ENCODE measurements around the gene ZSCAN2. TPM values are rescaled to one million over a fixed set of nuclear protein-coding genes. Genes with fewer than 3 reads are reported as not detected.
"Not testable (repeated sequence)": the region's sequence is repeated elsewhere in the genome, so short reads cannot be mapped to it uniquely, and the experiment has no call there.

ZSCAN2 gene
- 12.1 TPM for polyA plus RNA-seq
- long read RNA-seq, donor 1, partial matches to known transcripts, result 0 of 1 reads
- long read RNA-seq, donor 1, other reads (novel, unspliced or antisense), result 0 of 1 reads
- long read RNA-seq, donor 2, partial matches to known transcripts, result 0 of 1 reads
- long read RNA-seq, donor 2, other reads (novel, unspliced or antisense), result 0 of 1 reads
- long read RNA-seq, donor 3, result 0 reads
- long read RNA-seq, donor 4, result 0 reads
- long read RNA-seq, donor 5, partial matches to known transcripts, result 0 of 2 reads
- long read RNA-seq, donor 5, other reads (novel, unspliced or antisense), result 0 of 2 reads
- long read RNA-seq, donor 6, partial matches to known transcripts, result 0 of 3 reads
- long read RNA-seq, donor 6, other reads (novel, unspliced or antisense), result 0 of 3 reads
- long read RNA-seq, donor 7, partial matches to known transcripts, result 0 of 2 reads
- long read RNA-seq, donor 7, other reads (novel, unspliced or antisense), result 0 of 2 reads
- long read RNA-seq, donor 8, partial matches to known transcripts, result 0 of 5 reads
- long read RNA-seq, donor 8, other reads (novel, unspliced or antisense), result 0 of 5 reads
- long read RNA-seq, donor 9, partial matches to known transcripts, result 0 of 3 reads
- long read RNA-seq, donor 9, other reads (novel, unspliced or antisense), result 0 of 3 reads
- long read RNA-seq, donor 10, partial matches to known transcripts, result 0 of 4 reads
- long read RNA-seq, donor 10, other reads (novel, unspliced or antisense), result 0 of 4 reads
- long read RNA-seq, donor 11, partial matches to known transcripts, result 0 of 3 reads
- long read RNA-seq, donor 11, other reads (novel, unspliced or antisense), result 0 of 3 reads

DNA sequence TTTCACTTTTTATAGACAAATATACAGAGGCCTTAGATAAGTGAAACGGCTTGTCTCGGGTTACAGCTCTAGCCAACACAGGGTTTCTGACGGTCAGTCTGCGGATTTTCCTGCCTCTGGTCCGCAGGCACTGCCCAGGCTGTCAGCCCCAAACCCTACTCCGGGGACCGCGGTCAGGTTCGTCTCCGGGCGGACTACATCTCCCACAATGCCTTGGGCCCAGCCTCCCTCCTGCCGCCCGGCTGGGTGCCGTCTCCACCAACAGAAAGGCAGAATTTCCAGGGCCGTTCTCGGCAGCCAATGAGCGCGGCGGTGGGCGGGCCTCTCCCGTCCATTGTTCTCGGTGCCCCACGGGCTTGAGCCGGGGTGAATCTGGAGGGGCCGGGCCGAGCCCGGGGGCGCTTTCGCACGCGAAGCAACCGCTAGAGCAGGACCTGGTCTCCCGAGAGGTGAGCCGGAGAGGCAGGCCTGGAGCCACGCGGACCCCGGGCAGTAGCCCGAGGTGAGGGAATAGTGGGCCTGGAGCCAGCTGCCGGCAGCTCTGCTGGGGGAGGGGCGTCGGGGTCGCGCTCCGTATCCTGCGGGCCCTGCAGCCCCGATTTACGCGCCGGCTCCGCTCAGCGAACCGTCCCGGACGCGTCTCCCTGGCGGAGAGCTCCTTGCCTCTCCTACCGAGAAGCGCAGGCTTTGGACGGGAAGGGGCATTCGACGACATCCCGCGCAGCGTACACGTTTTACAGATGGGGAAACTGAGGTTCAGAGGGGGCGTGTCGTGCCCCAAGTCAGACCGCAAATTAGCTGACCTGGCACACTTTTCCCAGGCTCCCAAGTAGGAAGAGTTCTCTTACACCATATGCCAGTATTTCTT is at the start of gene ZSCAN2:
Gene ZSCAN2 (plus strand): TSS at position 323 of the 868 bp plus-strand sequence. CDS start 2,919 bp downstream, outside the sequence.
- H3K27ac ChIP-seq (ENCODE audit: low read length), result peak within 1 kb of the TSS; percentile 54
- peak; percentile 92 to 96 for DNase-seq
- H3K4me3 ChIP-seq (ENCODE audit: low read length), result peak within 1 kb of the TSS; percentile 98
- peaks cover 19% of the 10 kb centered on the region for H3K36me3 ChIP-seq (ENCODE audit: control insufficient read depth, insufficient read depth, low read length)
- H3K9me3 ChIP-seq (ENCODE audit: control insufficient read depth, low read depth, low read length), result no peaks in the 10 kb centered on the region
- H3K4me1 ChIP-seq (ENCODE audit: control insufficient read depth, insufficient read depth, low read length), result peaks cover 13% of the 10 kb centered on the region
- no peaks in the 10 kb centered on the region for H3K27me3 ChIP-seq (ENCODE audit: control insufficient read depth, insufficient read depth, low read length)
- WGBS (ENCODE audit: insufficient coverage, low lambda C conversion rate), result no CpG with 5 or more reads among the region's 68 CpGs

DNA sequence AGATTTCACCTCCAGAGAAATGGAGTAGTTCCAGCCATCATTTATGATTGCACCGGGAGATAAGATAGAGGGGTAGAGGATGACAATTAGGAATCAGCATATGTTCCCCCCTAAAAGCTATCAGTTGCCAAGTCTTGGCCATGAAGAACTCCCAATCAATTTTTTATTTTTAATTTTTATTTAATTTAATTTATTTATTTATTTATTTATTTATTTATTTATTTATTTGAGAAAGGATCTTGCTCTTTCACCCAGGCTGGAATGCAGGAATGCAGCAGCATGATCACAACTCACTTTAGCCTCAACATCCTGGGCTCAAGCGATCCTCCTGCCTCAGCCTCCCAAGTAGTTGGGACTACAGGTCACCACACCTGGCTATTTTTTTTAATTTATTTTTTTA is 49.2 kb upstream of the ZSCAN2 start:
- H3K4me1 ChIP-seq (ENCODE audit: control insufficient read depth, insufficient read depth, low read length); H3K36me3 ChIP-seq (ENCODE audit: control insufficient read depth, insufficient read depth, low read length); H3K9me3 ChIP-seq (ENCODE audit: control insufficient read depth, low read depth, low read length); DNase-seq; H3K4me3 ChIP-seq (ENCODE audit: low read length); H3K27ac ChIP-seq (ENCODE audit: low read length); H3K27me3 ChIP-seq (ENCODE audit: control insufficient read depth, insufficient read depth, low read length): not testable (repeated sequence)
- no CpG with 5 or more reads among the region's 2 CpGs for WGBS (ENCODE audit: insufficient coverage, low lambda C conversion rate)

DNA sequence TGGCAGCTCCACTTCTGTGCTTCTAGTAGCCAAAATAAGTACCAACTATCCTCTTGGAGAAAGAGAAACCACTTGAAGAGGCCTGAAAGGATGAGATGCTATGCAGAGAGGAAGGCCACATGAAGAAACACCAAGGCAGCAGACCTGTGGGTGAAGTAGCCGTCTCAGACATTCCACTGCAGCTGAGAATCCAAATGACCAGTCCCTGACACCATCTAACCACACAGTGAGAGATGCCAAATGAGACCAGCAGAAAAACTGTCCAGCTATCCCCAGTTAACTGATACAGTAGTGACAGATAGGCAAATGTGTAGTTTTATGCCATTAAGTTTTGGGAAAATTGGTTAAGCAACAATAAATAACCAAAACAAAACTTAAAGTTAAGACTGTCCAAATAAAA is 47.9 kb upstream of the ZSCAN2 start:
- H3K9me3 ChIP-seq (ENCODE audit: control insufficient read depth, low read depth, low read length), result no peaks in the 10 kb centered on the region
- WGBS (ENCODE audit: insufficient coverage, low lambda C conversion rate), result no CpG with 5 or more reads among the region's 1 CpG
- peaks cover 3% of the 10 kb centered on the region for H3K4me1 ChIP-seq (ENCODE audit: control insufficient read depth, insufficient read depth, low read length)
- no peak overlapping the region for H3K4me3 ChIP-seq (ENCODE audit: low read length)
- H3K36me3 ChIP-seq (ENCODE audit: control insufficient read depth, insufficient read depth, low read length), result peaks cover 6% of the 10 kb centered on the region
- no peak for DNase-seq
- no peaks in the 10 kb centered on the region for H3K27me3 ChIP-seq (ENCODE audit: control insufficient read depth, insufficient read depth, low read length)
- no peak overlapping the region for H3K27ac ChIP-seq (ENCODE audit: low read length)

DNA sequence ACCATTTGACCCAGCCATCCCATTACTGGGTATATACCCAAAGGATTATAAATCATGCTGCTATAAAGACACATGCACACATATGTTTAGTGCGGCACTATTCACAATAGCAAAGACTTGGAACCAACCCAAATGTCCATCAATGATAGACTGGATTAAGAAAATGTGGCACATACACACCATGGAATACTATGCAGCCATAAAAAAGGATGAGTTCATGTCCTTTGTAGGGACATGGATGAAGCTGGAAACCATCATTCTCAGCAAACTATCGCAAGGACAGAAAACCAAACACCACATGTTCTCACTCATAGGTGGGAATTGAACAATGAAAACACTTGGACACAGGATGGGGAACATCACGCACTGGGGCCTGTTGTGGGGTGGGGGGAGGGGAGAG is 44.1 kb upstream of the ZSCAN2 start:
- not testable (repeated sequence) for H3K4me1 ChIP-seq (ENCODE audit: control insufficient read depth, insufficient read depth, low read length); H3K27ac ChIP-seq (ENCODE audit: low read length); H3K36me3 ChIP-seq (ENCODE audit: control insufficient read depth, insufficient read depth, low read length); H3K9me3 ChIP-seq (ENCODE audit: control insufficient read depth, low read depth, low read length); H3K27me3 ChIP-seq (ENCODE audit: control insufficient read depth, insufficient read depth, low read length); H3K4me3 ChIP-seq (ENCODE audit: low read length); DNase-seq
- no CpG with 5 or more reads among the region's 3 CpGs for WGBS (ENCODE audit: insufficient coverage, low lambda C conversion rate)

DNA sequence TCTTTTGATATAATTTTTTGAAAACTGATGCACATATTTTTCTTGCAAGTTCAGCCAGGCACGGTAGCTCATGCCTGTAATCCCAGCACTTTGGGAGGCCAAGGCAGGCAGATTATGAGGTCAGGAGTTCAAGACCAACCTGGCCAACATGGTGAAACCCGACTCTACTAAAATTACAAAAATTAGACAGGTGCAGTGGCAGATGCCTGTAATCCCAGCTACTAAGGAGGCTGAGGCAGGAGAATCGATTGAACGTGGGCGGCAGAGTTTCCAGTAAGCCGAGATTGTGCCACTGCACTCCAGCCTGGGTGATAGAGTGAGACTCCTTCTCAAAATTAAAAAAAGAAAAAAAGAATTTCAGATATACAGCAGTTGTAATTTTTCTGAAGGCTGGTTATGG is 32.8 kb upstream of the ZSCAN2 start:
- H3K27ac ChIP-seq (ENCODE audit: low read length); H3K27me3 ChIP-seq (ENCODE audit: control insufficient read depth, insufficient read depth, low read length); H3K4me3 ChIP-seq (ENCODE audit: low read length); H3K4me1 ChIP-seq (ENCODE audit: control insufficient read depth, insufficient read depth, low read length); DNase-seq; H3K36me3 ChIP-seq (ENCODE audit: control insufficient read depth, insufficient read depth, low read length); H3K9me3 ChIP-seq (ENCODE audit: control insufficient read depth, low read depth, low read length): not testable (repeated sequence)
- no CpG with 5 or more reads among the region's 6 CpGs for WGBS (ENCODE audit: insufficient coverage, low lambda C conversion rate)

DNA sequence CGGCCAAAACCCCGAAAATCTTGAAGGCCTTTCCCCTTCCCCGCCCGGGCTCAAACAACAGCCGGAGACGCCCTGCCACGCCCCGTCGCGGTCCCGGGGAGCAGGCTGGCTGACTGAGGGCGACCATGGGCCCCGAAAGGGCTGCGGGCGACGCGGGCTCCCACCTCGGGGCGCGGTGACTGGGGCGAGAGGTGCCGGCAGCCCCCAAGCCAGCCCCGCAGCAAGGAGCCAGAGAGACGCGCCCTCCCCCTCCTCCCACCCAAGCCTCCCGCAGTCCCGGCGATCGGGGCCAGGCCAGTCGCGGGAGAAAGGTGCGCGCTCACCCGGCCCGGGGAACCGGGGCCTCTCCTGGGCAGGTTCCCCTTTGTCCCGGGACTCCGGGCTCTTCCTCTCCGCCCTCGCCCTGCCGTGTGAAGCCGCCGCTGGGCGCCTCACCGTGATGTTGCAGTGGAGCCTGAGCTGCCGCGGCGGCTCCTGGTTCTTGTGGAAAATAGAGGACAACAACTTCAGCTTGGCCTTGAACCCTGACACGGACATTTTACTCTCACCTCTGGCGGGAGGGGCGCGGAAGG is 30.6 kb upstream of the ZSCAN2 start:
- Histone ChIP-seq H3K4me1 (ENCODE audit: control insufficient read depth, insufficient read depth, low read length) (no peaks in the 10 kb centered on the region), H3K27me3 (ENCODE audit: control insufficient read depth, insufficient read depth, low read length) (no peaks in the 10 kb centered on the region)
- no CpG with 5 or more reads among the region's 52 CpGs for WGBS (ENCODE audit: insufficient coverage, low lambda C conversion rate)

DNA sequence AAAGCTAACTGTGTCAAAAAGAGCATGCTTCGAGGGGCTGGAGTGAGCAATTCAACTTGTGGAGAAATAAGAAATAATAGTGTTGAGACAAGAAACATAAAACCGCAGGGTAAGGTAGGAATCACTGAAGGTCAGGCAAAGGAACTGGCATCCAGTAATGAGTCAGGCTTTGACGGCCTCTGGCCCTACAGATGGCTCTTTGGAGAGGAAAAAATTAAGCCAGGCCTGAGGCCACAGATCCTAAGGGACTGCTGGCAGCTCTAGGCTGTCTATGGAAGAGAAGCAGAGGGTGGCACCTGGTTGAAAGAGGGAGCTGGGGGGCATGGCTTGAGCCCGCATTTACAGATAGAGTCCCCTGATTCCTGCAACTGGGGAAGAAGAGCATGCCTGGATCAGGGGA is 28.6 kb upstream of the ZSCAN2 start:
- Histone ChIP-seq H3K4me3 (ENCODE audit: low read length) (no peak overlapping the region), H3K9me3 (ENCODE audit: control insufficient read depth, low read depth, low read length) (peaks cover 3% of the 10 kb centered on the region), H3K27ac (ENCODE audit: low read length) (no peak overlapping the region), H3K27me3 (ENCODE audit: control insufficient read depth, insufficient read depth, low read length) (no peaks in the 10 kb centered on the region), H3K36me3 (ENCODE audit: control insufficient read depth, insufficient read depth, low read length) (no peaks in the 10 kb centered on the region), H3K4me1 (ENCODE audit: control insufficient read depth, insufficient read depth, low read length) (no peaks in the 10 kb centered on the region)
- no CpG with 5 or more reads among the region's 4 CpGs for WGBS (ENCODE audit: insufficient coverage, low lambda C conversion rate)
- DNase-seq, result no peak

More for the DNA sequence above, 30.6 kb upstream of the ZSCAN2 start:
- peak overlapping the region; percentile 97 for H3K4me3 ChIP-seq (ENCODE audit: low read length)
- H3K36me3 ChIP-seq (ENCODE audit: control insufficient read depth, insufficient read depth, low read length), result no peaks in the 10 kb centered on the region
- H3K9me3 ChIP-seq (ENCODE audit: control insufficient read depth, low read depth, low read length), result peaks cover 3% of the 10 kb centered on the region
- DNase-seq, result peak; percentile 32 to 85
- H3K27ac ChIP-seq (ENCODE audit: low read length), result peak overlapping the region; percentile 98

DNA sequence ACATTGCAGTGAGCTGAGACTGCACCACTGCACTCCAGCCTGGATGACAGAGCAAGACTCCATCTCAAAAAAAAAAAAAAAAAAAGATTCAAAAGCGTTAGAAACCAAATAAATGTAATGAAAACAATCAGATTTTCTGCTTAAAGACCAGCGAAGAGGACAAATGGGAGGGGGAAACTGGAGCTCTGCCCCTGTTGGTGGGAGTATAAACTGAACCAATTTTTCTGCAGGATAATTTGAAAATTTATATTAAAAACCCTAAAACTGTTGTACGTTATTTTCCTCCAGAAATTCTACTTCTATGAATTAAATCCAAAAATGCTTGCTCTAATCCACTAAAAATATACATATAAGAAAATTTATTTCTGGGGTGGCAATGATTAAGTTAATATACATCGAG is 25.3 kb upstream of the ZSCAN2 start:
- DNase-seq, result no peak
- H3K27me3 ChIP-seq (ENCODE audit: control insufficient read depth, insufficient read depth, low read length), result no peaks in the 10 kb centered on the region
- WGBS (ENCODE audit: insufficient coverage, low lambda C conversion rate), result 64% methylated on average over 3 of the region's 4 CpGs
- H3K36me3 ChIP-seq (ENCODE audit: control insufficient read depth, insufficient read depth, low read length), result no peaks in the 10 kb centered on the region
- no peak overlapping the region for H3K27ac ChIP-seq (ENCODE audit: low read length)
- peaks cover 10% of the 10 kb centered on the region for H3K4me1 ChIP-seq (ENCODE audit: control insufficient read depth, insufficient read depth, low read length)
- H3K4me3 ChIP-seq (ENCODE audit: low read length), result no peak overlapping the region
- peaks cover under 1% of the 10 kb centered on the region for H3K9me3 ChIP-seq (ENCODE audit: control insufficient read depth, low read depth, low read length)

DNA sequence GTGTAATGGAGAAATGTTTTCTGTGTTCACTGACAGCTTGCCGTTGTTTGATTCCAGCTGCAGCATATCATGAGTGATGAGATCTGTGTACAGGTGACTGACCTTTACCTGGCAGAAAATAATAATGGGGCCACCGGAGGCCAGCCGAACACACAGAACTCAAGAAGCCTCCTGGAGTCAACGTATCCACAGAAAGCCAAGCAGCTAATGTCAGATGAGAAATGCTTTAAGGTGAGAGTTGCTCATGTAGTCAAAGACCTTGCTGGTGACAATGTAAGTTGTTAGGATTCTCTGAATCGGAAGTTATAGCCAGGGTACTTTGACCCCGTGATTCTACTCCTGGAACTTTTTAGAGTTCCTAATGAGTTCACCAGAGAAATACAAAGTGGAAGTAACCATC is 22.9 kb upstream of the ZSCAN2 start:
- H3K9me3 ChIP-seq (ENCODE audit: control insufficient read depth, low read depth, low read length); H3K27me3 ChIP-seq (ENCODE audit: control insufficient read depth, insufficient read depth, low read length); H3K4me3 ChIP-seq (ENCODE audit: low read length); H3K36me3 ChIP-seq (ENCODE audit: control insufficient read depth, insufficient read depth, low read length); H3K4me1 ChIP-seq (ENCODE audit: control insufficient read depth, insufficient read depth, low read length): not testable (repeated sequence)
- H3K27ac ChIP-seq (ENCODE audit: low read length), result peak overlapping the region; percentile 19
- WGBS (ENCODE audit: insufficient coverage, low lambda C conversion rate), result 42% methylated on average over 2 of the region's 6 CpGs
- peak in 1 of 2 donors; percentile 56 for DNase-seq

DNA sequence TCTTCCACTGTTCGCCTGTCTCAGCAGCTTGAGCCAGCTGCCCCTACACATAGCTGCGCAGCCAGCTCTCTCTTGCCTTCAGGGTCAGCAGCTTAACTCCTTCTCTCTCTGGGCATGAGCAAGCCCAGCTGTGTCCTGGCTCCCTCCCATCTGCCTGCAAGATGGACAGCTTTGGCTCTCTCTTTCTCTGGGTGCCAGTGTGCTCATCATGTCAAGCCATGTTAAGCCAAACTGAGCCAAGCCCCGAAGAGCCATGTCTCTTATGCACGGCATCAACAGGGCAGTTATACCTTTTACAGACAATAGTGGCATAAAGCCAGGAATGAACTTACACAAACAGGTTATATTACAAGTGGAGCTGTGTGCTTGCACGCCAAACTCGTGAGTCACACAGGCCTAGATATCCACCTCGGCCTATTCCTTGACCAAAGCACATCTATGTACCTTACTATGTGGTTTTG is 21.5 kb upstream of the ZSCAN2 start:
- not testable (repeated sequence) for H3K9me3 ChIP-seq (ENCODE audit: control insufficient read depth, low read depth, low read length); H3K36me3 ChIP-seq (ENCODE audit: control insufficient read depth, insufficient read depth, low read length); H3K4me3 ChIP-seq (ENCODE audit: low read length); H3K27me3 ChIP-seq (ENCODE audit: control insufficient read depth, insufficient read depth, low read length); H3K27ac ChIP-seq (ENCODE audit: low read length); H3K4me1 ChIP-seq (ENCODE audit: control insufficient read depth, insufficient read depth, low read length)
- peak in 1 of 2 donors; percentile 48 for DNase-seq
- WGBS (ENCODE audit: insufficient coverage, low lambda C conversion rate), result no CpG with 5 or more reads among the region's 7 CpGs

Data from large intestine (tissue), 12 donors.